ENCODE measurements around the gene KCNN3. TPM values are rescaled to one million over a fixed set of nuclear protein-coding genes. Genes with fewer than 3 reads are reported as not detected.

KCNN3 gene
- total RNA-seq, 4 donors from 2014 or later: 0.30 to 0.72 (median 0.37) TPM

GRCh38 chr1:154720328-154721297, 149.5 kb downstream of the KCNN3 start:
- Histone ChIP-seq H3K36me3 (no peaks in the 10 kb centered on the region), H3K4me1 (peaks cover 9% of the 10 kb centered on the region), H3K27ac (no peak overlapping the region), H3K27me3 (no peaks in the 10 kb centered on the region), H3K9me3 (no peaks in the 10 kb centered on the region), H3K4me3 (no peak overlapping the region)
- TF ChIP-seq EP300 (IDR thresholded peaks at IDR 0.05) (no peak), POLR2A (IDR thresholded peaks at IDR 0.05) (no peak), POLR2AphosphoS5 (IDR thresholded peaks at IDR 0.05) (no peak)
- TF ChIP-seq, protein P1, sequence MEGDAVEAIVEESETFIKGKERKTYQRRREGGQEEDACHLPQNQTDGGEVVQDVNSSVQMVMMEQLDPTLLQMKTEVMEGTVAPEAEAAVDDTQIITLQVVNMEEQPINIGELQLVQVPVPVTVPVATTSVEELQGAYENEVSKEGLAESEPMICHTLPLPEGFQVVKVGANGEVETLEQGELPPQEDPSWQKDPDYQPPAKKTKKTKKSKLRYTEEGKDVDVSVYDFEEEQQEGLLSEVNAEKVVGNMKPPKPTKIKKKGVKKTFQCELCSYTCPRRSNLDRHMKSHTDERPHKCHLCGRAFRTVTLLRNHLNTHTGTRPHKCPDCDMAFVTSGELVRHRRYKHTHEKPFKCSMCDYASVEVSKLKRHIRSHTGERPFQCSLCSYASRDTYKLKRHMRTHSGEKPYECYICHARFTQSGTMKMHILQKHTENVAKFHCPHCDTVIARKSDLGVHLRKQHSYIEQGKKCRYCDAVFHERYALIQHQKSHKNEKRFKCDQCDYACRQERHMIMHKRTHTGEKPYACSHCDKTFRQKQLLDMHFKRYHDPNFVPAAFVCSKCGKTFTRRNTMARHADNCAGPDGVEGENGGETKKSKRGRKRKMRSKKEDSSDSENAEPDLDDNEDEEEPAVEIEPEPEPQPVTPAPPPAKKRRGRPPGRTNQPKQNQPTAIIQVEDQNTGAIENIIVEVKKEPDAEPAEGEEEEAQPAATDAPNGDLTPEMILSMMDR (IDR thresholded peaks at IDR 0.05): no peak
- no peak for DNase-seq (ENCODE audit: low spot score in 2 of 2)
- WGBS: 91% methylated on average over 16 of the region's 16 CpGs

DNA sequence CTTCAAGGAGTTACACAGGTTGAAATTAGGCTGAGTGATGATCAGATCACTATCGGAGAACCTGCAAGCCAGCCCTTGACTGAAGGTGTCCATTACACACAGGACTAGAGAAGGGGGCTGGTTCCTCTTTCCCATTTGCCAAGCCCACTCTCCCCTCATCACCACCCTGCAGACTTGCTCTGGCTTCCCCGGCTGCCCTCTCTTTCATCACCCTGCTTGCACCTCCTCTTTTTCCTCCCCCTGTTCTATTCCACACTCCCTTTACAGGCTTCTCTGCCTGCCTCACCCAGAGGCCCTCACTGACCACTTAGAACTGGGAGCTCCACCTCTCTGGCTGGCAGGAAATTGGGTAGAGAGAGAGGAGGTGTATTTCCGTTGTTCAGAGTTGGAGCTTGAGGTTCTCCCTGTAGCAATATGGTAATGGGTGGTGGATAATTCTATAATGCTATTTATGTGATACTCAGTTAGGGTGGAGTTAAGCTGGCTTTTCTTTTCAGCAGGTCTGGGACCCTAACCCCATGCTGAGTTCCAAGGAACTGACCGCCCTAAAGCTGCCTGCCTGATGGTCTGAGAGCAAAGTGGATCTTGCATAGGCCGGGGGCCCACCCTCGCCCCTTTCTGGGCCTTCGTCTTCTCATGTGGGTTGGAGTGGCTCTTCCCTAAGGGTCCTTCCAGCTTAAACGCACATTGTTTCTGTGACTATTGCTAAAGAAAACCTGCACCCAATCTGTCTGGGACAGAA, 150.3 kb downstream of the KCNN3 start:
- no peak overlapping the region for H3K4me3 ChIP-seq
- WGBS: 89% methylated on average over 8 of the region's 8 CpGs
- H3K36me3 ChIP-seq: no peaks in the 10 kb centered on the region
- no peaks in the 10 kb centered on the region for H3K9me3 ChIP-seq
- H3K27me3 ChIP-seq: no peaks in the 10 kb centered on the region
- no peak overlapping the region for H3K27ac ChIP-seq
- no peak for TF ChIP-seq POLR2A (IDR thresholded peaks at IDR 0.05)
- no peak for TF ChIP-seq POLR2AphosphoS5 (IDR thresholded peaks at IDR 0.05)
- TF ChIP-seq EP300 (IDR thresholded peaks at IDR 0.05): no peak
- TF ChIP-seq, protein P1 (IDR thresholded peaks at IDR 0.05): no peak
- H3K4me1 ChIP-seq: peaks cover 11% of the 10 kb centered on the region
- no peak for DNase-seq (ENCODE audit: low spot score in 2 of 2)

GRCh38 chr1:154718566-154718965, 151.5 kb downstream of the KCNN3 start:
- no peak for TF ChIP-seq EP300 (IDR thresholded peaks at IDR 0.05)
- no peak for TF ChIP-seq POLR2A (IDR thresholded peaks at IDR 0.05)
- no peak for TF ChIP-seq POLR2AphosphoS5 (IDR thresholded peaks at IDR 0.05)
- TF ChIP-seq, protein P1 (IDR thresholded peaks at IDR 0.05): no peak
- H3K4me3 ChIP-seq: no peak overlapping the region
- no peaks in the 10 kb centered on the region for H3K36me3 ChIP-seq
- no peak overlapping the region for H3K27ac ChIP-seq
- DNase-seq (ENCODE audit: low spot score in 2 of 2): no peak
- no peaks in the 10 kb centered on the region for H3K27me3 ChIP-seq
- peaks cover 11% of the 10 kb centered on the region for H3K4me1 ChIP-seq
- WGBS: 94% methylated on average over 6 of the region's 6 CpGs
- no peaks in the 10 kb centered on the region for H3K9me3 ChIP-seq

GRCh38 chr1:154717528-154717924, 152.6 kb downstream of the KCNN3 start:
- Histone ChIP-seq H3K4me1 (peaks cover 13% of the 10 kb centered on the region), H3K4me3 (no peak overlapping the region), H3K27me3 (no peaks in the 10 kb centered on the region), H3K27ac (no peak overlapping the region), H3K9me3 (no peaks in the 10 kb centered on the region), H3K36me3 (no peaks in the 10 kb centered on the region)
- 57% methylated on average over 7 of the region's 7 CpGs for WGBS
- TF ChIP-seq POLR2AphosphoS5 (IDR thresholded peaks at IDR 0.05) (no peak), POLR2A (IDR thresholded peaks at IDR 0.05) (no peak), EP300 (IDR thresholded peaks at IDR 0.05) (no peak)
- TF ChIP-seq, protein P1 (IDR thresholded peaks at IDR 0.05): no peak
- no peak for DNase-seq (ENCODE audit: low spot score in 2 of 2)
